ENCODE data around the gene CXADR.
A peak's percentile ranks its signal among the peaks of the same experiment; 100 is the strongest.
"Not testable (repeated sequence)": the region's sequence is repeated elsewhere in the genome, so short reads cannot be mapped to it uniquely, and the experiment has no call there.

Gene CXADR

DNA sequence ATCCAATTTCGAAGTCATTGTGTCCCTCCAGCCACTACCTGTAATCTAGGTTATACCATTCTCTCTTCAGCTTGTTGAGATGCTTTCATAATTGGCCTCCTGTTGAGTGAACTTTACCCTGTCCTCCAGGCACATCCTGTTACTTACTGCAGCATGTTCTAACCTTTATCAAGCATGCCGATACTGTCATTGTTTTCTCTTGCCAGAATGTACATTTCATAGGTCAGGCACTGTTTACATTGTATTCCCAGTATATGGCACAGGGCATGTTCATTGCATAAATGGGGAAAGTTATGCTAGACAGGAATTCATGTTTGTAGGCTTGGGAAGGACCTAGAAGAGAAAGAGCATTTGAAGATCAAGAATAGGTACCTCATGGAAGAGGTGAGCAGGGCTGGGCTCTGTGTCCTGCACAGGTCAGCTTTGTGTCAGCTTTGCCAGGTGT, 10.2 kb downstream of the CXADR start:
- peak overlapping the region; percentile 34 for H3K27ac ChIP-seq
- TF ChIP-seq, protein P1, sequence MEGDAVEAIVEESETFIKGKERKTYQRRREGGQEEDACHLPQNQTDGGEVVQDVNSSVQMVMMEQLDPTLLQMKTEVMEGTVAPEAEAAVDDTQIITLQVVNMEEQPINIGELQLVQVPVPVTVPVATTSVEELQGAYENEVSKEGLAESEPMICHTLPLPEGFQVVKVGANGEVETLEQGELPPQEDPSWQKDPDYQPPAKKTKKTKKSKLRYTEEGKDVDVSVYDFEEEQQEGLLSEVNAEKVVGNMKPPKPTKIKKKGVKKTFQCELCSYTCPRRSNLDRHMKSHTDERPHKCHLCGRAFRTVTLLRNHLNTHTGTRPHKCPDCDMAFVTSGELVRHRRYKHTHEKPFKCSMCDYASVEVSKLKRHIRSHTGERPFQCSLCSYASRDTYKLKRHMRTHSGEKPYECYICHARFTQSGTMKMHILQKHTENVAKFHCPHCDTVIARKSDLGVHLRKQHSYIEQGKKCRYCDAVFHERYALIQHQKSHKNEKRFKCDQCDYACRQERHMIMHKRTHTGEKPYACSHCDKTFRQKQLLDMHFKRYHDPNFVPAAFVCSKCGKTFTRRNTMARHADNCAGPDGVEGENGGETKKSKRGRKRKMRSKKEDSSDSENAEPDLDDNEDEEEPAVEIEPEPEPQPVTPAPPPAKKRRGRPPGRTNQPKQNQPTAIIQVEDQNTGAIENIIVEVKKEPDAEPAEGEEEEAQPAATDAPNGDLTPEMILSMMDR (conservative IDR thresholded peaks at IDR 0.05): no peak

DNA sequence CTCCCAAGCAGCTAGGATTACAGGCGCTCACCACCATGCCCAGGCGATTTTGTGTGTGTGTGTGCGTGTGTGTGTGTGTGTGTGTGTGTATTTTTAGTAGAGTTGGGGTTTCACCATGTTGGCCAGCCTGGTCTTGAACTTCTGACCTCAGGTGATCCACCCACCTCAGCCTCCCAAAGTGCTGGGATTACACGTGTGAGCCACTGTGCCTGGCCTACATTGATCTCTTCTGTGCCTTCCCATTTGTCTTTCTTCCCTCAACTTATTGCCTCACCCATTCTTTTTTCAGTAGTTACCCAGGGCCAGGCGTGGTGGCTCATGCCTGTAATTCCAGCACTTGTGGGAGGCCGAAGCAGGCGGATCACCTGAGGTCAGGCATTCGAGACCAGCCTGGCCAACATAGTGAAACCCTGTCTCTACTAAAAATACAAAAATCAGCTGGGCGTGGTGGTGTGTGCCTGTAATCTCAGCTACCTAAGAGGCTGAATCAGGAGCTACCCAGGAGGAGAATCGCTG, 11.2 kb downstream of the CXADR start:
- not testable (repeated sequence) for H3K27ac ChIP-seq

DNA sequence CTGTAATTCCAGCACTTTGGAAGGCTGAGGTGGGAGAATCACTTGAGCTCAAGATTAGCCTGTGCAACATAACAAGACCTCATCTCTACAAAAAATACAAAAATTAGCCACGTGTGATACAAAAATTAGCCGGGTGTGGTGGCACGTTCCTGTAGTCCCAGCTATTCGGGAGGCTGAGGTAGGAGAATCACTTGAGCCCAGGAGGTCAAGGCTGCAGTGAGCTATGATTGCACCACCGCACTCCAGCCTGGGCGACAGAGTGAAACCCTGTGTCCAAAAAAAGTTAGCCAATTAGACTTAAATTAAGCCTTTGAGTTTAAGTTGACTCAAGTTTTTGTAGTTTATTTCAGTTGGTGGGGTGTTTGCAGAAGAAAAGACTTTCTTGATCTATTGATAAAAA, 11.8 kb downstream of the CXADR start:
- no peak overlapping the region for H3K27ac ChIP-seq
- TF ChIP-seq, protein P1 (conservative IDR thresholded peaks at IDR 0.05): no peak

DNA sequence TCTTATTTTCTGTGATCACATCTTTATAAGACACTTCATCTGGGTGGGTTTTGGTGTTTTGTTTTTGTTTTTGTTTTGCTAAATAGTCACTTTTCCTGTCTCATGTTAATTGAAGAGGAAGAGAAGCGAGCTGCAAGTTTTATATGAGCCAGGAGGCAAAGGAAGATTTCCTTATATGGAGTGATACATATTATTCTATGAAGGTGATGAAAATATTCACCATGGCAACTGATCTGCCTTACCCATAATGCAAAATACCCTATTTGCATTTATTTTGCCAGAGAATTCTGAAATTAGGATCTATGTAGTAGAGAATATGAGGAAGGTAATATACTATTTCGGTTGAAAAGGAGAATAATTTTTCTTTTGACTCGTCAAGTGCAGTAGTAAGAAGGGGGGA, 13.9 kb downstream of the CXADR start:
- peak overlapping the region; percentile 27 for H3K27ac ChIP-seq
- TF ChIP-seq, protein P1 (conservative IDR thresholded peaks at IDR 0.05): no peak

DNA sequence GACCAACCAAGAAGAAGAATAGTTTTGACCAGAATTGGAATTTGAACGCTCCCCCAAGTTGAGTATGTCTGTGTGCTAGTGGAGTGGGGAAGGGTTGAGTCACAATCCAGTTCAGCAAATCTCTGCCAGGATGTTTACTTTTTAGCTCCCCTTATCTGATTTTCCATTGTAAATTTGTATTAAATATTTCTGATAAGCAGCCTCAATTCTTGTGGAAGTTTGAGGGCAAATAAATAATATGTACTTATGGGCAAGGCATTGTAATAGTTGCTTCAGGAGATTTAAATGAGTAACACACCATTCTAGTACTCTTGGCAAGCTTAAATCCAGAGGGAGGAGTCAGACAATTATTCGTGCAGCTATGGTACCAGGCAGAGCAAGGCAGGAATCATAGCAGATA, 14.4 kb downstream of the CXADR start:
- H3K27ac ChIP-seq: peak overlapping the region; percentile 27
- TF ChIP-seq, protein P1 (conservative IDR thresholded peaks at IDR 0.05): no peak

DNA sequence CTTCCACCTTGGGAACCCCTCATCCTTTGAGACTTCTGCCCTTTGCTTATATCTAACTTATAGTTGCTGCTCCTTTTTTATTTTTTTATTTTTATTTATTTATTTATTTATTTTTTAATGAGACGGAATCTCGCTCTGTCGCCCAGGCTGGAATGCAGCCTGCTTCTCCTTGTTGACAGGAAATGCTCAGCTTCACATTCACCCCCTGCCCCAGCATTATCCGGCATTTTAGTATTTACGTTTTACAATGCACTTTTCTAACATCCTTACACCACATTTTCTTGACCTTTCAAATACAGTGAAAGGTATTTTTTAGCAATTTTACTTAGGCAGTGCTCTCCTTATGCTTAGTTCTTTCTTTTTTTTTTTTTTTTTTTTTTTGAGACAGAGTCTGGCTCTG, 14.9 kb downstream of the CXADR start:
- TF ChIP-seq, protein P1 (conservative IDR thresholded peaks at IDR 0.05): no peak
- H3K27ac ChIP-seq: peak overlapping the region; percentile 27; the same call in 1 of the 2 replicates

DNA sequence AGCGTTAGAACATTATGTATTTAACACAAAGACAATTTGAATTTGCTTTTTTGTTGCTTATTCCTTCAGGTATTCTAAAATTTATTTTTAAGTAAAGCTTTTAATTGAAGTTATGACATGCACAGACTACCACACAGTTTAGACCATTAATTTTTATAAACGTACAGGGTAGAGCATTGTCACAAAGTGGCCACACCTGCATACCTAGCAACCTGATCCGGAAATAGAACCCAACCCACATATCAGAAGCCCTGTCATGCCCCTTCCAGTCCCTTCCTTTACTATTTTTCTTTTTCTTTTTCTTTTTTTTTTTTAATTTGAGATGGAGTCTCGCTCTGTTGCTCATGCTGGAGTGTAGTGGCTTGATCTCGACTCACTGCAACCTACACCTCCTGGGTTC, 16.8 kb downstream of the CXADR start:
- TF ChIP-seq, protein P1 (conservative IDR thresholded peaks at IDR 0.05): no peak

DNA sequence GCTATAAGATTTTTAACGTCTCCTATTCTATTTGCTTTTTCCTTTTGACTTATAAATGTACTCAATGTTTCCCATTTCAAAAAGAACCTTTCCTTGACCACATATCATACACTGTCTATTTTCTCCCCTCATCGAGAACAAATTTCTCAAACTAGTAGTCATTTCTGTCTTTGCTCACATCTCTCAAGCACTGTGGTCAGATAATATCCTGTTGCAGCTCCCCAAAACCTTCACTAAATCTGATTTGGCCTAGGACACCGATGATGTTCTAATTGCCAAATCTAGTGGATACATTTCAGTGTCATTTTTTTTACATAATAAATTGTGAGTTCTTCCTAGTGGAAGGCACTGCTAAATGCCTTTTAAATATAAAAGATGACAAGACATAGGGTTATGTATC, 19.4 kb downstream of the CXADR start:
- TF ChIP-seq, protein P1 (conservative IDR thresholded peaks at IDR 0.05): no peak
- H3K27ac ChIP-seq: no peak overlapping the region

More for the DNA sequence above, 16.8 kb downstream of the CXADR start:
- no peak overlapping the region for H3K27ac ChIP-seq
